ENCODE measurements around the gene DMBX1. TPM values are rescaled to one million over a fixed set of nuclear protein-coding genes. Genes with fewer than 3 reads are reported as not detected.

The DMBX1 gene
- total RNA-seq, 2 donors from 2014 or later = 5.7 to 16.6 TPM

- Mint-ChIP-seq H3K36me3 (ENCODE audit: low read depth) (no peaks in the 10 kb centered on the region), H3K4me1 (peaks cover 51% of the 10 kb centered on the region), H3K27me3 (ENCODE audit: insufficient read depth) (peaks cover 94% of the 10 kb centered on the region), H3K4me3 (no peak overlapping the region), H3K9me3 (no peaks in the 10 kb centered on the region), H3K27ac (no peak overlapping the region)
- no peak overlapping the region for H3K4me3 ChIP-seq (ENCODE audit: low read length)
- WGBS, 2 experiments (ENCODE audit: insufficient coverage in 1 of 2, insufficient read length in 1 of 2) = 26 to 43% methylated on average over 2 to 3 of the region's 3 CpGs
- peaks cover 89% of the 10 kb centered on the region for H3K27me3 ChIP-seq (ENCODE audit: control insufficient read depth, insufficient read depth, low read length, poor library complexity, severe bottlenecking)
- DNase-seq = peak; percentile 96
- H3K27ac ChIP-seq (ENCODE audit: low read depth, low read length) = no peak overlapping the region
- no peaks in the 10 kb centered on the region for H3K36me3 ChIP-seq (ENCODE audit: control insufficient read depth, insufficient read depth, low read length)
- H3K9me3 ChIP-seq (ENCODE audit: control insufficient read depth, low read length) = no peaks in the 10 kb centered on the region
- peaks cover 29% of the 10 kb centered on the region for H3K4me1 ChIP-seq (ENCODE audit: control insufficient read depth, insufficient read depth, low read length)
- no peak overlapping the region for H3K9ac ChIP-seq (ENCODE audit: extremely low read depth, low read length, poor library complexity, severe bottlenecking)
- TF ChIP-seq CTCF (conservative IDR thresholded peaks at IDR 0.05) = peak; percentile 91
These were observed 38.0 kb downstream of the DMBX1 start for GRCh38 chr1:46527474-46528296.

GRCh38 chr1:46528297-46528955 lies 38.8 kb downstream of the DMBX1 start:
- H3K9me3 ChIP-seq (ENCODE audit: control insufficient read depth, low read length) = no peaks in the 10 kb centered on the region
- Mint-ChIP-seq H3K27me3 (ENCODE audit: insufficient read depth) (peaks cover 92% of the 10 kb centered on the region), H3K9me3 (no peaks in the 10 kb centered on the region), H3K27ac (no peak overlapping the region), H3K4me3 (no peak overlapping the region), H3K4me1 (peaks cover 47% of the 10 kb centered on the region), H3K36me3 (ENCODE audit: low read depth) (no peaks in the 10 kb centered on the region)
- H3K27me3 ChIP-seq (ENCODE audit: control insufficient read depth, insufficient read depth, low read length, poor library complexity, severe bottlenecking) = peaks cover 89% of the 10 kb centered on the region
- no peak overlapping the region for H3K27ac ChIP-seq (ENCODE audit: low read depth, low read length)
- 57 to 59% methylated on average over 4 to 11 of the region's 11 CpGs for WGBS, 2 experiments (ENCODE audit: insufficient coverage in 1 of 2, insufficient read length in 1 of 2)
- peak; percentile 35 for TF ChIP-seq CTCF (conservative IDR thresholded peaks at IDR 0.05)
- H3K9ac ChIP-seq (ENCODE audit: extremely low read depth, low read length, poor library complexity, severe bottlenecking) = no peak overlapping the region
- H3K36me3 ChIP-seq (ENCODE audit: control insufficient read depth, insufficient read depth, low read length) = no peaks in the 10 kb centered on the region
- no peak overlapping the region for H3K4me3 ChIP-seq (ENCODE audit: low read length)
- peaks cover 25% of the 10 kb centered on the region for H3K4me1 ChIP-seq (ENCODE audit: control insufficient read depth, insufficient read depth, low read length)
- peak; percentile 70 for DNase-seq

GRCh38 chr1:46529031-46529630 lies 39.5 kb downstream of the DMBX1 start:
- H3K4me1 Mint-ChIP-seq = peaks cover 40% of the 10 kb centered on the region

More at GRCh38 chr1:46529031-46529630, 39.5 kb downstream of the DMBX1 start:
- no peak overlapping the region for H3K4me3 Mint-ChIP-seq
- H3K27me3 Mint-ChIP-seq (ENCODE audit: insufficient read depth) = peaks cover 92% of the 10 kb centered on the region
- no peaks in the 10 kb centered on the region for H3K36me3 Mint-ChIP-seq (ENCODE audit: low read depth)
- Histone ChIP-seq H3K4me1 (ENCODE audit: control insufficient read depth, insufficient read depth, low read length) (peaks cover 24% of the 10 kb centered on the region), H3K9me3 (ENCODE audit: control insufficient read depth, low read length) (no peaks in the 10 kb centered on the region), H3K9ac (ENCODE audit: extremely low read depth, low read length, poor library complexity, severe bottlenecking) (no peak overlapping the region), H3K4me3 (ENCODE audit: low read length) (no peak overlapping the region), H3K27me3 (ENCODE audit: control insufficient read depth, insufficient read depth, low read length, poor library complexity, severe bottlenecking) (peaks cover 91% of the 10 kb centered on the region), H3K27ac (ENCODE audit: low read depth, low read length) (no peak overlapping the region), H3K36me3 (ENCODE audit: control insufficient read depth, insufficient read depth, low read length) (no peaks in the 10 kb centered on the region)
- no peaks in the 10 kb centered on the region for H3K9me3 Mint-ChIP-seq
- H3K27ac Mint-ChIP-seq = no peak overlapping the region
- TF ChIP-seq CTCF (conservative IDR thresholded peaks at IDR 0.05) = no peak
- DNase-seq = no peak
- WGBS, 2 experiments (ENCODE audit: insufficient coverage in 1 of 2, insufficient read length in 1 of 2) = 76 to 83% methylated on average over 4 of the region's 4 CpGs

Measured in endodermal cell (in vitro differentiated cells).